T-helper 2 cell treated with Interferon-gamma antibody and Interleukin-4, amounts not matched to agents 5 μg/mL and 100 μg/mL, for 36 hours (primary cell): Measurements from ENCODE around the gene ZBTB8OS.

ENCODE experiments used
- DNase-seq: peaks from one replicate; pipeline ENCODE4 v3.0.0; 2021; ENCODE audit warnings: low spot score
- H3K27ac Mint-ChIP-seq: one replicate; pipeline ENCODE4 v1.8.0; 2021; ENCODE audit warnings: mild to moderate bottlenecking, mixed read lengths
- H3K27me3 Mint-ChIP-seq: one replicate; pipeline ENCODE4 v1.8.0; 2021; ENCODE audit warnings: low read depth, mixed read lengths
- H3K36me3 Mint-ChIP-seq: one replicate; pipeline ENCODE4 v1.8.0; 2021; ENCODE audit warnings: low read depth, mixed read lengths
- H3K4me1 Mint-ChIP-seq: one replicate; pipeline ENCODE4 v1.8.0; 2021; ENCODE audit warnings: low read depth, mixed read lengths
- H3K4me3 Mint-ChIP-seq: one replicate; pipeline ENCODE4 v1.8.0; 2022; ENCODE audit warnings: mild to moderate bottlenecking, moderate library complexity, mixed read lengths
- H3K9me3 Mint-ChIP-seq: one replicate; pipeline ENCODE4 v1.8.0; 2021; ENCODE audit warnings: mixed read lengths

ZBTB8OS gene

DNA sequence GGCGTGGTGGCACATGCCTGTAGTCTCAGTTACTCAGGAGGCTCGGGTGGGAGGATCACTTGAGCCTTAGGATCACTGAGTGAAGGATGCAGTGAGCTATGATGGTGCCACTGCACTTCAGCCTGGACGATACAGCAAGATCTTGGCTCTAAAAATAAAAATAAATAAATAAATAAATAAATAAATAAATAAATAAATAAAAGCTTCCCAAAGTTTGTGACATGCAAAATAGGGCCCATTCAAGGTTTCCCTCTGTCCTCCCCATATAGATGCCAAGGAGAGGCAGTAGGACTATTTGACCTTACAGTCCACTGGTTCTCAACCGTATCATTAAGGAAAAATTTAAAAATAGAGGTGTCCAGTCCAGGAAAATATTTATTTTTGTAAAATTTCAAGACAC is 41.2 kb downstream of the ZBTB8OS start:
- Mint-ChIP-seq H3K4me3 (no peak overlapping the region), H3K9me3 (no peaks in the 10 kb centered on the region), H3K27me3 (no peaks in the 10 kb centered on the region), H3K36me3 (no peaks in the 10 kb centered on the region), H3K27ac (no peak overlapping the region), H3K4me1 (peaks cover 8% of the 10 kb centered on the region)
- no peak for DNase-seq

DNA sequence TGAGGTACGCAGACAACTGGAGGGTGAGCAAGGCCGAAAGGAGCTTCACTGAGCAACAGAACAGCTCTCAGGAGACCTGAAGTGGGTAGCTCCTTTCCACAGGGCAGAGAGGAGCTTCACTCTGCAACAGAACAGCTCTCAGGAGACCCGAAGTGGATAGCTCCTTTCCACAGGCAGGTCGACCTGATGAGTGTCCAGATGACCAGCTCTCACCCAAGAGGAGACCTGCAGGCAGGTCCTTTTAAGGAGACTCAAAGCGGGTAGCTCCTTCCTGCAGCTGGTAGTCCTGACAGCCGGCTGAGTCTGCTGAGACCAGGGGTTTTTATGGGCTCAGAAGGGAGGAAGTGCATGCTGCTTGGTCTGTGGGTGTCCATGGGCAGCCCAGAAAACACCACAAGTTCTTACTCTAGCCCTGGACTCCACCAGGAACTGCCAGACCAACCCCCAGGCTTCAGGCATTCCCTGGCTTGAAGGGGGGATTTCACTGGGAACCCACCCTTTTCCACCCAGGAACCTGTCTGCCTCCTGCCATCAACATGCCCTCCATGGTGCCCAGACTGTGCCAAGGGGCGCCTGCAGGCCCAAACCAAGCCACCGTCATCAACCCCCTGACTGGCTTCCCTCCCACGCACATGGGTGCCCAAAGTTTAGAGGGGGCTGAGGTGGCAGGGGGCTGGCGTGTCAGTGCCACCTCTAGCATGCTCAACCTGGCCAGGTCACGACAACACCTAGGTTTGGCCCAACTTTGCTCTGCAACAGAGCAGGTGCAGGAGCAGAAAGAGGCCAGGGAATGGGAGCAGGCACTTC is 43.6 kb downstream of the ZBTB8OS start:
- Mint-ChIP-seq H3K36me3 (no peaks in the 10 kb centered on the region), H3K27ac (no peak overlapping the region), H3K4me3 (no peak overlapping the region), H3K4me1 (no peaks in the 10 kb centered on the region), H3K9me3 (no peaks in the 10 kb centered on the region), H3K27me3 (no peaks in the 10 kb centered on the region)
- DNase-seq: no peak

- no peak overlapping the region for H3K27ac Mint-ChIP-seq
- no peak overlapping the region for H3K4me3 Mint-ChIP-seq
- H3K36me3 Mint-ChIP-seq: no peaks in the 10 kb centered on the region
- no peaks in the 10 kb centered on the region for H3K27me3 Mint-ChIP-seq
- H3K9me3 Mint-ChIP-seq: no peaks in the 10 kb centered on the region
- H3K4me1 Mint-ChIP-seq: no peaks in the 10 kb centered on the region
- no peak for DNase-seq
Measured at GRCh38 chr1:32605711-32606424, 44.5 kb downstream of the ZBTB8OS start.

- no peaks in the 10 kb centered on the region for H3K9me3 Mint-ChIP-seq
- H3K4me1 Mint-ChIP-seq: peaks cover 2% of the 10 kb centered on the region
- H3K27ac Mint-ChIP-seq: no peak overlapping the region
- H3K36me3 Mint-ChIP-seq: no peaks in the 10 kb centered on the region
- no peaks in the 10 kb centered on the region for H3K27me3 Mint-ChIP-seq
- H3K4me3 Mint-ChIP-seq: no peak overlapping the region
- DNase-seq: no peak
Measured at GRCh38 chr1:32600034-32600433, 50.3 kb downstream of the ZBTB8OS start.

GRCh38 chr1:32592943-32593342 is 57.4 kb downstream of the ZBTB8OS start:
- Mint-ChIP-seq H3K4me1 (no peaks in the 10 kb centered on the region), H3K9me3 (no peaks in the 10 kb centered on the region), H3K36me3 (no peaks in the 10 kb centered on the region), H3K27ac (no peak overlapping the region), H3K27me3 (no peaks in the 10 kb centered on the region), H3K4me3 (no peak overlapping the region)
- no peak for DNase-seq

DNA sequence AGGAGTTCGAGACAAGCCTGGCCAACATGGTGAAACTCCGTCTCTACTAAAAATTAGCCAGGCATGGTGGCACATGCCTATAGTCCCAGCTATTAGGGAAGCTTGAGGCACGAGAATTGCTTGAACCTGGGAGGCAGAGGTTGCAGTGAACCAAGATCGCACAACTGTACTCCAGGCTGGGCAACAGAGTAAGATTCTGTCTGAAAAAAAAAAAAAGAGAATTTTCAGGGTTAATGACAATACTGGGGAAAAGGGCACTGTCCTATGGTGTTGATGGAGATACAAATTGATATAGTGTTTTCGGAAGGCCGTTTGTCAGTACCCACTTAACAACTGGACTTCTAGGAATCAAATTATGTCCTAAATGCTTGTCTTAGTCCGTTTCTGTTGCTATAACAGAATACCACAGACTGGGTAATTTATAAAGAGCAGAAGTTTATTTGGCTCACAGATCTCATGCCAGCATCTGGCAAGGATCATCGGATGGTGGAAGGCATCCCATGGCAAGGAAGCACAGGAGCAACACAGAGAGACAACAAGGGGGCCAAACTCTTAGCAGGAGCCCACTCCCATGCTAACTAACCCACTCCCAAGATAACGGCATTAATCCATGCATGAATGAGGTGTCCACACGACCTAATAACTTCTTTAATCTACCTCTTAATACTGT is 69.9 kb downstream of the ZBTB8OS start:
- no peak overlapping the region for H3K27ac Mint-ChIP-seq
- no peaks in the 10 kb centered on the region for H3K36me3 Mint-ChIP-seq
- H3K9me3 Mint-ChIP-seq: no peaks in the 10 kb centered on the region
- no peak overlapping the region for H3K4me3 Mint-ChIP-seq
- no peak for DNase-seq
- no peaks in the 10 kb centered on the region for H3K27me3 Mint-ChIP-seq
- H3K4me1 Mint-ChIP-seq: no peaks in the 10 kb centered on the region
